ENCODE data around the gene IQCE.

DNA sequence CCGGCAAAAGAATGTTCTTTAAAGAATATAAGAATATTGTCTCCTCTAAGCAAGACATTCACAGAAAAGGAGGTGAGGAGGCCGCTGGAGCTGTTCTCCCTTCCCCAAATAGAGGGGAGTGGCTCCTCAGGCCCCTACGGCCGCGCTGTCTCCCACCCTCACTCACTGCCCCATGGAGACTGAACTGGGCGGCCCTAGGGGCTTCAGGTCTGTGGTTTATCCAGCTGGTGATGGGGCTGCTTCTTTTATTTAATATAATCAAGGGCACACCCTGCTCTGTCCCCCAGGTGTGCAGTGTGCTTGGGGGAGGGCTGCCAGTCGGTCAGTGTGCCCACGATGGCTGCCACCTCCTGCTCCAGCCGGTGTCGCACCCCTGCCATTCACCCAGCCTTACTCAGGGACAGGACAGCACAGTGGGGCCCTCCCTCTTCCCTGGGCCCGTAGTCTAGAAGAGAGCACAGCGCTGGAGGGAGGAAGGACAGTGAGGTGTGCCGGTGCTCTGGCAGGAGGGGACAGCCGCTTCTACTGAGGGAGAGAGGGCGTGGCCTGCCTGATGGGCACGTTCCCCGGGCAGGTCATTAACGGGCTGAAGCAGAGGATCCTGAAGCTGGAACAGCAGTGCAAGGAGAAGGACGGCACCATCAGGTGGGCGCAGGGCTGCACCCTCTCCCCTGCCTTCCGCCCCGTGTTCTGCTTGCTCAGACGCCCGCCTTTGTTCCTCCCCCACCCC is 23.4 kb downstream of the IQCE start:
- TF ChIP-seq, protein P1, sequence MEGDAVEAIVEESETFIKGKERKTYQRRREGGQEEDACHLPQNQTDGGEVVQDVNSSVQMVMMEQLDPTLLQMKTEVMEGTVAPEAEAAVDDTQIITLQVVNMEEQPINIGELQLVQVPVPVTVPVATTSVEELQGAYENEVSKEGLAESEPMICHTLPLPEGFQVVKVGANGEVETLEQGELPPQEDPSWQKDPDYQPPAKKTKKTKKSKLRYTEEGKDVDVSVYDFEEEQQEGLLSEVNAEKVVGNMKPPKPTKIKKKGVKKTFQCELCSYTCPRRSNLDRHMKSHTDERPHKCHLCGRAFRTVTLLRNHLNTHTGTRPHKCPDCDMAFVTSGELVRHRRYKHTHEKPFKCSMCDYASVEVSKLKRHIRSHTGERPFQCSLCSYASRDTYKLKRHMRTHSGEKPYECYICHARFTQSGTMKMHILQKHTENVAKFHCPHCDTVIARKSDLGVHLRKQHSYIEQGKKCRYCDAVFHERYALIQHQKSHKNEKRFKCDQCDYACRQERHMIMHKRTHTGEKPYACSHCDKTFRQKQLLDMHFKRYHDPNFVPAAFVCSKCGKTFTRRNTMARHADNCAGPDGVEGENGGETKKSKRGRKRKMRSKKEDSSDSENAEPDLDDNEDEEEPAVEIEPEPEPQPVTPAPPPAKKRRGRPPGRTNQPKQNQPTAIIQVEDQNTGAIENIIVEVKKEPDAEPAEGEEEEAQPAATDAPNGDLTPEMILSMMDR (IDR thresholded peaks at IDR 0.05): no peak
- TF ChIP-seq EP300 (IDR thresholded peaks at IDR 0.05) (no peak), POLR2A (IDR thresholded peaks at IDR 0.05) (no peak)

Measured in ovary (tissue), 3 donors.